Inflammatory macrophage treated with lipopolysaccharide for 4 hours (primary cell): ENCODE data around the gene MAN1B1.
"Not testable (repeated sequence)": the region's sequence is repeated elsewhere in the genome, so short reads cannot be mapped to it uniquely, and the experiment has no call there.

Source experiments
- DNase-seq: peaks from one replicate; pipeline ENCODE4 v3.0.0-alpha.2; 2020

MAN1B1 gene

GRCh38 chr9:137052998-137053943 is 33.5 kb upstream of the MAN1B1 start:
- DNase-seq: no peak

DNA sequence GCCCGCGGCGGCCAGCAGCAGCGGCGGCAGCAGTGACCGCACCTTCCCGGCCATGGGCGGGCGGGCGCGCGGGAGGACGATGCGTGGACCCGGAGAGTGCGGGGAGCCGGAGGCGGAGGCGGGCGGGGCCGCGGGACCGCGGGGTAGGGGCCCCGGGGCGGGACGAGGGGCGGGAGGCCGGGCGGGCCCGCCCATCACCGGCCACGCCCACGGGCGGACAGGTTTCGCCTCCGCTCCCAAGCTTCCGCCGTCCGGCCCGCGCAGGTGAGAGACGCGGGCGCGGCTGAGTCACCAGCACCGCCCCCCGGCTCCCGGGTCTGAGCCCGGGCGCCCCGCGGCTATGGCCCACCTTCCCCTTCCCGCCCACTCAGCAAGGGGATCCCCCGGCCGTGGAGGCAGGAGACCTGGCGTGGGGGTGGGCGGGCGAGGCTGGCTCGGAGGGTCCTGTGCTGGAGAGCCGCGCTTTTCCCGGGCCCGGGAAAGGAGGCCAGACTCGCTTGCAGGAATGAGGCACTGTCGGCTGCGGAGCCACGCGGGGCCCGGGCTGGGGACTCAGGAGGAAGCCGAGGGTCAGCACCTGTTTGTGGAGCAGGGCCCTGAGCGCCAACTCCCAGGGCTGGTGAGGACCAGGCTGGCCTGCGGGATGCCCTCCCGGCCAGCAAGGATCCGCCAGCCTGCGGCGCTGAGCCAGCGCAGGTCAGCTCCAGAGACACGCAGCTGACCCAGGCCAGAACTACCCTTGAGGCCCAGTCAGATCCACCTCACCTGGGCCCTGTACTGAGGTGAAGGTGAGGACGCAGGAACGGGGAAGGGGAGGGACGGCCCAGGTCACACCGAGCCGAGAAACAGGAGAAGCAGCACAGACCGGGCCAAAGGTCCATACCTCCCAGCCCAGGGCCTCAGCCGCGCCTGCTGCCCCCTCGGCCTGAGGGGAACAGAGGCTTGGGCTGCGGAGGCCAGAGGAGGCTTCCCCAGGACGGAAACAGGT is 32.5 kb upstream of the MAN1B1 start, which contains the start of gene ENTPD2:
Gene ENTPD2, minus strand, starts transcription at position 118 of the 988 bp plus-strand sequence. Its CDS starts 64 bp downstream, at position 54.
- no peak for DNase-seq

GRCh38 chr9:137054932-137055384 is 31.8 kb upstream of the MAN1B1 start:
- no peak for DNase-seq

- DNase-seq: no peak
These were observed 31.1 kb upstream of the MAN1B1 start for GRCh38 chr9:137055385-137056364.

GRCh38 chr9:137056739-137057415 is 29.9 kb upstream of the MAN1B1 start:
- DNase-seq: no peak

GRCh38 chr9:137057545-137057944 is 29.2 kb upstream of the MAN1B1 start:
- DNase-seq: no peak

- no peak for DNase-seq
These were observed 28.1 kb upstream of the MAN1B1 start for GRCh38 chr9:137058521-137059234.

DNA sequence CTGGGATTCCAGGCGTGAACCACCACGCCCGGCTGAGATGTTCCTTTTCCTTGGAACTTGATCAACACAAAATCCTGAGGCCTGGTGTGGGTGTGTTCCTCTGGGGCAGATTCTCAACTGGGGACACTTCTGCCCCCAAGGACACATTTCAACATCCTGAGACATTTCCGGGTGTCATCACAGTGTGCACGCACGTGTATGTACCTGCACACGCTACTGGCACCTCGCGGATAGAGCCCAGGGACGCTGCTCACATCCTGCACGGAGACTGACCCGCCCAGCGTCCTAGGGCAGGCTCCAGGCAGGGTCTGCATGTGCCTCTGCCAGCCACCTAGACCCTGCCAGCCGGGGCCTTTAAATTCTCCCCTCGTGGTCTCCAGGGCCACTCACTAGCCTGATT is 24.4 kb upstream of the MAN1B1 start:
- no peak for DNase-seq

GRCh38 chr9:137062798-137063197 is 24.0 kb upstream of the MAN1B1 start:
- DNase-seq: not testable (repeated sequence)

- DNase-seq: no peak
These were observed 23.3 kb upstream of the MAN1B1 start for GRCh38 chr9:137063311-137064026.

GRCh38 chr9:137064027-137064879 is 22.5 kb upstream of the MAN1B1 start:
- DNase-seq: peak; percentile 50

- DNase-seq: no peak
These were observed 22.0 kb upstream of the MAN1B1 start for GRCh38 chr9:137064880-137065164.

DNA sequence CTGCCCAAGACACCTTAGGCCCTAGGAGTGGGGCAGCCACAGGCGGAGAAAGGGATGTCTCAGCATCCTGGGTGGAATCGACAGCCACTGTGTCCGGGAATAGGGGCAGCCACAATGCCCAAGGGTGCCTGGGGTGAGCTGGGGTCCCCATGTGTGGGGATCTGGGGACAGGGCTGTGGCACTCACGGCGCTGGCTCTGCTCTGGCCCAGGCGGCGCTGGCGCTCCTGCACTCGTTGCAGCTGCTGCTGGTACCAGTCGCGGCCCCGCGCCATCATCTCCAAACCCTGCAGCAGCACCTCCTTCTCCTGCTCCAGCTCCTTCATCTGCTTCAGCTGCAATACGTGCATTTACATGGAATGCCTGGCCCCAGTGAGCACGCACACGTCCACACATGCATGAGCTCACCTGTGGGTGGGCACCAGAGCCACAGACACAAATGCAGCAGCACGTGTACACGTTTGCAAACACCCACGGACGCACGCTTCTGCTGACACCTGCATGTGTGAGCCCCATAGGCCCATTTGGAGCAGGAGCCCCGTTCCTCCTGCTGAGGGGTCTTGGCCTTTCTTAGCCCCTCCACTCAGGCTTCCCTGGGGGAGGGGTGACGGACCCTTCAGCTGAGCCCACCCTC is 21.3 kb upstream of the MAN1B1 start:
- DNase-seq: no peak

DNA sequence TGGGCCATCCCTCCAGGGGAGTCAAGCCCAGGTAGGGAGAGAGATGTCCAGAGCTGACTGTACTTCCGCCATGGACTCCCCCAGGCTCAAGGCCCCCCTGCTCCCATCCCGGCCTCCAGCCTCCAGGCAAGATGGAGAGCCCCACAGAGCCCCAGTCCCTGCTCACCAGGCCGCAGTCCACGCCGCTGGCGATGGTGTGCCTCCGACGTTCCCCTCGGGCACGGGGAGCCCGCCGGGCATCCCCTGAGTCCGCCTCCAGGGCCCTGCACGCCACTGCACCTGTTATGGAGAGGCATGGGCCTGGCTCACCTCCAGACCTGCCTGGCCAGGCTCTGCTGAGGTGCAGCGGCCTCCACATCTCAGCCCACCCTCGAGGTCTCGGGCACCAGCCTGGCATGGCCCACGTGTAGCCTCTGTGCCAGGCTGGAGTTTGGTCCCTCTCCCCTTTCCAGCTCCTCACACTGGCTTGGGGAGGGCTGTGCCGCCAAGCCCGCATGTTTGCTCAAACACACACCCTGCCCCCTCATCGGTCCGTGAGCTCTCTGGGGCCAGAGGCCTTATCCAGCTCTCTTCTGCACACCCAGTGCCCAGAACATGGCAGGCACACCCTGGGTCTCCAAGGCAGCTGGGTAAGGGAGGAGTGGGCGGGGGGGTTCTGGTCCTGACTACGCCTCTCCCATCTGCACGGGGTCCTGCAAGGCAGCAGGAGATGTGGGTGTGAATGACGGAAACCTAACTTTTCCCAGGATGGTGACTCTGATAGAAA is 20.5 kb upstream of the MAN1B1 start:
- DNase-seq: no peak

- peak; percentile 77 for DNase-seq
These were observed 18.8 kb upstream of the MAN1B1 start for GRCh38 chr9:137067860-137068538.

- no peak for DNase-seq
These were observed 18.0 kb upstream of the MAN1B1 start for GRCh38 chr9:137068539-137069507.
